Esophagus muscularis mucosa (tissue), 3 donors: ENCODE measurements around the gene MADD.

Experiments
- POLR2A ChIP-seq: fragments of 450-650 bp; IDR thresholded peaks from one replicate; pipeline ENCODE4 v1.6.1; 2017; ENCODE audit warnings: antibody characterized with exemption, moderate library complexity, mild to moderate bottlenecking, low read depth
- POLR2AphosphoS5 ChIP-seq, 2 donors: sonication (generic); formaldehyde crosslinking; IDR thresholded peaks; one replicate each; pipeline ENCODE4 v1.6.1; 2017; ENCODE audit warnings: antibody characterized with exemption in 2 of 2
- TF ChIP-seq, protein P1 (sequence below), 3 experiments: fragments of 200-600 bp in 2 of 3; fragments of 450-650 bp in 1 of 3; sonication (generic) in 2 of 3; IDR thresholded peaks; one replicate each; pipeline ENCODE4 v1.5.1; 2017 to 2019; ENCODE audit warnings: antibody characterized with exemption in 3 of 3, mild to moderate bottlenecking in 2 of 3, moderate library complexity in 1 of 3

DNA sequence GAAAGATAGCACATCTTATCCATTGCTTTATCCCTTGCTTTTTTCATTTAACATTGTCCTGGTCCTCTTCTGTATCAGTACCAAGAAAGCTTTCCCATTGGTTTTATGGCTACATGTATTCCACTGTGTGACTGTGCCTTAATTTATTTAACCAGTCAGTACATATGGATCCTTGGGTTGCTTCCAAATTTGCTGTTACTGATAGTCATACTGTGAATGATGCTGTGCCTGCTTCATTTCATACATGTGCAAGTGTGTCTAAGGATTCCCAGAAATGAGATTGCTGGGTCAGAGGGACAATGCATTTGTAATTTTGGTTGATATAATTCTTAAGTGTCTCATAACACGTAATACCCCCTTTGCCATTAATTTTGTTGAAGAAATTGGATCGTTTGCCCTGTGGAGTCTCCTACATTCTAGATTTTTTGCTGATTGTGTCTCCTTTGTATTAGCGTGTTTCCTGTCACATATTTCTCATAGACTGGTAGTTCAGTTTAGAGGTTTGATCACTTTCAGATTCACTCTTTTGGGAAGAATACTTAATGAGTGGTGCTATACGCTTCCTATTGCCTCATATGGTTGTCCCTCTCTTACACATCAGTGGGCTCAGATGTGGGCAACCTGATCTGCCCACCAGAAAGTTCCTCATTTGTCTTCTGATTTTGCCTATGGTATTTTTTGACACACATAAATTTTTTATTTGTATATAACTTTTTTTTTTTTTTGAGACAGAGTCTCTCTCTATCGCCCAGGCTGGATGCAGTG is 47.3 kb downstream of the MADD start:
- TF ChIP-seq, protein P1, sequence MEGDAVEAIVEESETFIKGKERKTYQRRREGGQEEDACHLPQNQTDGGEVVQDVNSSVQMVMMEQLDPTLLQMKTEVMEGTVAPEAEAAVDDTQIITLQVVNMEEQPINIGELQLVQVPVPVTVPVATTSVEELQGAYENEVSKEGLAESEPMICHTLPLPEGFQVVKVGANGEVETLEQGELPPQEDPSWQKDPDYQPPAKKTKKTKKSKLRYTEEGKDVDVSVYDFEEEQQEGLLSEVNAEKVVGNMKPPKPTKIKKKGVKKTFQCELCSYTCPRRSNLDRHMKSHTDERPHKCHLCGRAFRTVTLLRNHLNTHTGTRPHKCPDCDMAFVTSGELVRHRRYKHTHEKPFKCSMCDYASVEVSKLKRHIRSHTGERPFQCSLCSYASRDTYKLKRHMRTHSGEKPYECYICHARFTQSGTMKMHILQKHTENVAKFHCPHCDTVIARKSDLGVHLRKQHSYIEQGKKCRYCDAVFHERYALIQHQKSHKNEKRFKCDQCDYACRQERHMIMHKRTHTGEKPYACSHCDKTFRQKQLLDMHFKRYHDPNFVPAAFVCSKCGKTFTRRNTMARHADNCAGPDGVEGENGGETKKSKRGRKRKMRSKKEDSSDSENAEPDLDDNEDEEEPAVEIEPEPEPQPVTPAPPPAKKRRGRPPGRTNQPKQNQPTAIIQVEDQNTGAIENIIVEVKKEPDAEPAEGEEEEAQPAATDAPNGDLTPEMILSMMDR (IDR thresholded peaks at IDR 0.05) = no peak
- TF ChIP-seq POLR2A (no peak), POLR2AphosphoS5 (IDR thresholded peaks at IDR 0.05) (no peak)
